Ascending aorta (tissue), 2 donors: ENCODE data around the gene TRIB2. TPM values are rescaled to one million over a fixed set of nuclear protein-coding genes. Genes with fewer than 3 reads are reported as not detected.

Source experiments
- DNase-seq, 2 donors: peaks; one replicate each; pipeline ENCODE4 v3.0.0-alpha.2; 2019; ENCODE audit warnings: low spot score in 2 of 2
- H3K27ac ChIP-seq, 2 donors: fragments of 200-600 bp; sonication (generic); one replicate each; pipeline ENCODE4 v1.5.1; 2016 to 2017; ENCODE audit warnings: mild to moderate bottlenecking in 1 of 2
- H3K27me3 ChIP-seq: fragments of 200-600 bp; sonication (generic); one replicate; pipeline ENCODE4 v1.5.1; 2017
- H3K36me3 ChIP-seq, 2 donors: fragments of 200-600 bp; sonication (generic); one replicate each; pipeline ENCODE4 v1.5.1; 2016
- H3K4me1 ChIP-seq, 2 donors: fragments of 200-600 bp; sonication (generic); one replicate each; pipeline ENCODE4 v1.5.1; 2016 to 2017; ENCODE audit warnings: mild to moderate bottlenecking in 1 of 2
- H3K4me3 ChIP-seq, 2 donors: fragments of 200-600 bp; sonication (generic); one replicate each; pipeline ENCODE4 v1.5.1; 2016 to 2017; ENCODE audit warnings: mild to moderate bottlenecking in 1 of 2
- H3K9me3 ChIP-seq, 2 donors: fragments of 200-600 bp; sonication (generic); one replicate each; pipeline ENCODE4 v1.5.1; 2016
- CTCF ChIP-seq, 3 experiments: fragments of 200-600 bp in 2 of 3; fragments of 450-650 bp in 1 of 3; sonication (generic) in 2 of 3; IDR thresholded peaks; one replicate each; pipeline ENCODE4 v1.5.1; 2016 to 2019; ENCODE audit warnings: antibody characterized with exemption in 3 of 3, mild to moderate bottlenecking in 1 of 3, moderate library complexity in 1 of 3
- intact Hi-C: fragments of 100-400 bp; cut with DNase I; formaldehyde crosslinking; loops from one replicate; pipeline ENCODE4 v1.15.1; 2023
- total RNA-seq: library from RNA; depleted of rRNA; stranded (reverse); fragments of >200 nt; gene quantifications from one replicate; pipeline ENCODE4 v1.1.0, GENCODE V29; 2016

TRIB2 gene
- total RNA-seq, 1 donor from 2014 or later, result 55.6 TPM

DNA sequence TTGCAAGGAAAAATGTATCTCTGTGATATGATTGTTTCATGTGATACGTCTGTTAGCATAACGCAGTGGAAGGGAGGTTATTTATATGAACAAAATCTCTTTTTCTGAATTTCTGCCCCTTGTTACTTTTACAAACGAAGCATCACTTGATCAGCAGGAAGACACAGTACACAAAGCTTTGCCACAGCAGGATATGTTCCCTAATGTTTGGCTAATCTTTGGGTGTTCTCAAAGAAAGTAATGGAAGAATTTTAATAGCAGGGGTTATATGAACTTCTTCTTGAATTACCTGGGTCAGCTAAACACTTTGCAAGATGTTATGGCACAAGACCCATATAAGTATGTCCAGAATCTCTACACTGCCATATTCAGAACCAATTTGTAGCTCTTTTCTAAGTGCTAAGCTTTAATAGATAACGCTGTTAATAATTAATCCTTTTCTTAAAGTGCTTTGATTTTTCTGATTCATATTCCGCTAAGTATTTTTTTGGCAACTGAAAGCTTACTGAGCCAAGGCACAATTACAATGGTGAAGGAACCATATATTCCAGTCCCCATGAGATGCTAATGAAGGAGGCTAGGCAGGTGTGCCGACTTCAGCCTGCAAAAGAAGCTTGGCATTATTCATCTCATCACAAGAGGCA, 33.2 kb upstream of the TRIB2 start:
- H3K27ac ChIP-seq, result peak overlapping the region in 1 of 2 donors; percentile 13

DNA sequence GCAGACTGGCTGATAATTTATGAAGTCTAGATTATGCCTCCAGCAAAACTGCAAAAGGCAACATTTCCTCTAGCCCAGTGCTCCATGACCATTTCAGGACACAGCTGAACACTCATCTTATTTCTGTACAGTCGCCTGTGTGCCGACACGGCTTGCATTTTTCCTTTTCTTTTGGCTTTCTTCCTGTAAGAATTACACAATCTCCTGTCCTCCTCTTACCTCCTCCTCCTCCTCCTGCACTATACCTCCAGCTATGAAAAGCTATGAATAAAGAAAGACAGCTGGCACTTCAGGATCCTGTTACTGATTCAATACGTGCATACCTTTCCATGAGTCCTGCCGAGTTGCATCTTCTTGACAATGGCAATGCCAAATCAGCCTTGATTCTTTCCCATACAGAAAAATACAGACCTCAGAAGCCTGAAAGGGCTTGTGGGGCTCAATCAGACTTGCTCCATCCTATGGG, 32.2 kb upstream of the TRIB2 start:
- no peak for TF ChIP-seq CTCF (IDR thresholded peaks at IDR 0.05)
- Histone ChIP-seq H3K36me3 (no peaks in the 10 kb centered on the region), H3K4me1 (peaks cover 4 to 7% of the 10 kb centered on the region in 2 donors), H3K9me3 (no peaks in the 10 kb centered on the region), H3K27me3 (no peaks in the 10 kb centered on the region), H3K4me3 (no peak overlapping the region), H3K27ac (peak overlapping the region; percentile 13 to 43)
- intact Hi-C loops, result loop anchor here (2.0 kb wide), 1 partner anchor 32 kb away; the partner anchor contains the start of gene TRIB2
- no peak for DNase-seq

More for the DNA sequence above, 33.2 kb upstream of the TRIB2 start:
- no peaks in the 10 kb centered on the region for H3K36me3 ChIP-seq
- H3K4me3 ChIP-seq, result no peak overlapping the region
- intact Hi-C loops, result loop anchor here (2.0 kb wide), 1 partner anchor 33 kb away; the partner anchor contains the start of gene TRIB2
- DNase-seq, result no peak
- no peaks in the 10 kb centered on the region for H3K27me3 ChIP-seq
- no peak for TF ChIP-seq CTCF (IDR thresholded peaks at IDR 0.05)
- peaks cover 4 to 7% of the 10 kb centered on the region in 2 donors for H3K4me1 ChIP-seq
- no peaks in the 10 kb centered on the region for H3K9me3 ChIP-seq

GRCh38 chr2:12685145-12685544, 31.6 kb upstream of the TRIB2 start:
- H3K27me3 ChIP-seq, result no peaks in the 10 kb centered on the region
- no peak for TF ChIP-seq CTCF (IDR thresholded peaks at IDR 0.05)
- no peaks in the 10 kb centered on the region for H3K9me3 ChIP-seq
- H3K36me3 ChIP-seq, result no peaks in the 10 kb centered on the region
- intact Hi-C loops, result loop anchor here (2.0 kb wide), 1 partner anchor 32 kb away; the partner anchor contains the start of gene TRIB2
- no peak for DNase-seq
- peaks cover 4 to 7% of the 10 kb centered on the region in 2 donors for H3K4me1 ChIP-seq
- H3K27ac ChIP-seq, result peak overlapping the region in 1 of 2 donors; percentile 43
- H3K4me3 ChIP-seq, result no peak overlapping the region

GRCh38 chr2:12685956-12686355, 30.8 kb upstream of the TRIB2 start:
- Histone ChIP-seq H3K27ac (no peak overlapping the region), H3K27me3 (no peaks in the 10 kb centered on the region), H3K4me1 (peaks cover 4 to 7% of the 10 kb centered on the region in 2 donors), H3K36me3 (no peaks in the 10 kb centered on the region), H3K9me3 (no peaks in the 10 kb centered on the region), H3K4me3 (no peak overlapping the region)
- intact Hi-C loops, result loop anchor here (2.0 kb wide), 1 partner anchor 31 kb away; the partner anchor contains the start of gene TRIB2
- no peak for TF ChIP-seq CTCF (IDR thresholded peaks at IDR 0.05)
- no peak for DNase-seq

DNA sequence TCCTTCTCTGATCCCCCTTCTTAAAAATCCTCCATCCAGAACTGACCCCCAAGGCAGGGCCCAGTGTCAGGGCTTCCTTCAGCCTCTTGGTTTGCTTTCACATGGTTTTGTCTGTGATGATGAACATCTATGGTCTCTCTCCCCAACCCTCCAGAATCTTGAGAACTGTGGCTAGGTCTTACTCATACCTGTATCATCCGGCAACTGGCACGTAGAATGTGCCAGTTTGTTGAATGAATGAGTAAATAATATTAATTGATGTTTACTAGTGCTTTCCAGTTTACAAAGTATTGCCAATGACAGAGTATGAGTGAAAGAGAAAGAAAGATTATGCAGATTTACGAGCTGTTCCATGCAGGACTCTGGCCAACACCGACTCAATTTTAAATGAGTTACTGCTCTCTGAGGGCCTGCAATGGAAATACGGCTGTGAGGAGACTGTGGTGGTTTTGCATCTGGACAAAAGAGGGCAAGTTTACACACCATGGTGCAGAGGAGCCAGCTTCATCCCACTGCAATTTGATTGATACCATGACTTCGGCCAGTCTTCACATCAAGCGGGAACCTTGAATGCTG, 29.9 kb upstream of the TRIB2 start:
- TF ChIP-seq CTCF (IDR thresholded peaks at IDR 0.05), result no peak
- no peak for DNase-seq

More for the DNA sequence above, 29.9 kb upstream of the TRIB2 start:
- intact Hi-C loops, result no loop called here
- Histone ChIP-seq H3K9me3 (no peaks in the 10 kb centered on the region), H3K36me3 (no peaks in the 10 kb centered on the region), H3K4me1 (peaks cover 4 to 7% of the 10 kb centered on the region in 2 donors), H3K27ac (no peak overlapping the region), H3K4me3 (no peak overlapping the region), H3K27me3 (no peaks in the 10 kb centered on the region)
